Measurements from ENCODE around the gene GPC3. TPM values are rescaled to one million over a fixed set of nuclear protein-coding genes. Genes with fewer than 3 reads are reported as not detected.

GPC3 gene
- total RNA-seq, 2 donors from 2014 or later = 2.7 to 5.2 TPM

GRCh38 chrX:133648594-133648993, 336.8 kb downstream of the GPC3 start:
- WGBS = 60% methylated on average over 4 of the region's 4 CpGs
- Histone ChIP-seq H3K27me3 (replicated peaks; ENCODE audit: insufficient read depth) (no peaks in the 10 kb centered on the region), H3K4me3 (no peak overlapping the region), H3K27ac (no peak overlapping the region), H3K9me3 (no peaks in the 10 kb centered on the region), H3K36me3 (no peaks in the 10 kb centered on the region), H3K4me1 (replicated peaks) (no peaks in the 10 kb centered on the region)
- intact Hi-C loops (cut with DNase I) = no loop called here
- TF ChIP-seq POLR2AphosphoS5 (IDR thresholded peaks at IDR 0.05) (no peak), POLR2A (IDR thresholded peaks at IDR 0.05) (no peak)
- TF ChIP-seq, protein P1, sequence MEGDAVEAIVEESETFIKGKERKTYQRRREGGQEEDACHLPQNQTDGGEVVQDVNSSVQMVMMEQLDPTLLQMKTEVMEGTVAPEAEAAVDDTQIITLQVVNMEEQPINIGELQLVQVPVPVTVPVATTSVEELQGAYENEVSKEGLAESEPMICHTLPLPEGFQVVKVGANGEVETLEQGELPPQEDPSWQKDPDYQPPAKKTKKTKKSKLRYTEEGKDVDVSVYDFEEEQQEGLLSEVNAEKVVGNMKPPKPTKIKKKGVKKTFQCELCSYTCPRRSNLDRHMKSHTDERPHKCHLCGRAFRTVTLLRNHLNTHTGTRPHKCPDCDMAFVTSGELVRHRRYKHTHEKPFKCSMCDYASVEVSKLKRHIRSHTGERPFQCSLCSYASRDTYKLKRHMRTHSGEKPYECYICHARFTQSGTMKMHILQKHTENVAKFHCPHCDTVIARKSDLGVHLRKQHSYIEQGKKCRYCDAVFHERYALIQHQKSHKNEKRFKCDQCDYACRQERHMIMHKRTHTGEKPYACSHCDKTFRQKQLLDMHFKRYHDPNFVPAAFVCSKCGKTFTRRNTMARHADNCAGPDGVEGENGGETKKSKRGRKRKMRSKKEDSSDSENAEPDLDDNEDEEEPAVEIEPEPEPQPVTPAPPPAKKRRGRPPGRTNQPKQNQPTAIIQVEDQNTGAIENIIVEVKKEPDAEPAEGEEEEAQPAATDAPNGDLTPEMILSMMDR (IDR thresholded peaks at IDR 0.05) = no peak
- no peak for DNase-seq (ENCODE audit: low spot score)

DNA sequence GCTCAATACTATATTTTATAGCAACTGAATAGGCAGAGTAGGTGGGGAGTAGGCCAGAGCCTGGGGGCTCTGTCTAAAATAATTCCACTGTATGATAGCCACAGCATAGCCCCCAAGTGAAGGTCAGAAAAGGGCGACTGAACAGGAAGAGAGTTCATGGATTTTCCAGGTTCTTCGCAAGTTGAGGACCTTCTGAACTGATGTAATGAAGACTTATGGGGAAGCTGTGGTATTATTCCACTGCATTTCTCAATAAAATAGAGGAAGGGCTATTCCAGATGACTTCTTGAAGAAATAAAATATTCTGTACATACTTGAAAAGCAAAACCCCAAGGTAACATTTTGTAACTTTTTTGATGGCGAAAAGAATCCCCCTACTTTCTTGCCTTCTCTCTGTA, 338.7 kb downstream of the GPC3 start:
- H3K9me3 ChIP-seq = no peaks in the 10 kb centered on the region
- H3K27me3 ChIP-seq (replicated peaks; ENCODE audit: insufficient read depth) = no peaks in the 10 kb centered on the region

DNA sequence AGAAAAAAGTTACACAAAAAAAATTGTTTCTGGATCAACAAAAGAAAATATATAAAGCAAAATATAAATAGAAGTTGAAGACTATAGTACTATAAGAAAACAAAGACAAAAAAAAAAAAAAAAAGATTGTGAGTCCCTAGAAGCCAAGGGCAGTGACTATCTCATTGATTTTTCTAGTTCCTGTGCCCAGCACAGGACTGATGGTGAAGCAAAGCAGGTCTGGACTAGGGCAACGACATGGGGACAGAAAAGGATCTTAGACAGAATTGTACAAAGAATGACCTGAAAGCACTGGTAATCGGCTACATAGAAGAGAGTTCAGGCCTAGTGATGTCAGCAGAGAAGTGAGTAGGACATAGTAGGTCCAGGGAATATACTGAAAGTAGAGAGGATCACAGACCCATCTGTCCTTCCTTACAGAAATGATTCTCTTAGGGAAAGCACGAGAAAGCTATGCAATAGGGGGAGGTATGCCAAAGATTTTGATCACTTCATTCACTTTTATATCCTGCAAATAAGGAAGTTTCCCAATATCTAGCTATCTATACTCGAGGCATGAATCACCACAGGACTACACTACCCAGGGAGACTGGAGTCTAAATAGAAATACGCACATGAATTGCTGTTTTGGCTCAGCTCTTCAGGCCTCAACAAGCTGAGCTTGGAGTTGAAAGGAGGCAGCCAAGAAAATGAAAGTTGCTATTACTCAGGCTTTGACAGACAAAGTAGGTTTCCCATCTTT, 339.2 kb downstream of the GPC3 start:
- H3K27ac ChIP-seq = no peak overlapping the region
- H3K9me3 ChIP-seq = no peaks in the 10 kb centered on the region
- no peak for TF ChIP-seq POLR2AphosphoS5 (IDR thresholded peaks at IDR 0.05)
- TF ChIP-seq, protein P1 (IDR thresholded peaks at IDR 0.05) = no peak
- TF ChIP-seq POLR2A (IDR thresholded peaks at IDR 0.05) = no peak
- 37% methylated on average over 5 of the region's 5 CpGs for WGBS
- H3K4me3 ChIP-seq = no peak overlapping the region
- H3K36me3 ChIP-seq = no peaks in the 10 kb centered on the region
- H3K4me1 ChIP-seq (replicated peaks) = no peaks in the 10 kb centered on the region
- no peak for DNase-seq (ENCODE audit: low spot score)
- H3K27me3 ChIP-seq (replicated peaks; ENCODE audit: insufficient read depth) = no peaks in the 10 kb centered on the region
- intact Hi-C loops (cut with DNase I) = no loop called here

More for the DNA sequence above, 338.7 kb downstream of the GPC3 start:
- Histone ChIP-seq H3K4me1 (replicated peaks) (no peaks in the 10 kb centered on the region), H3K4me3 (no peak overlapping the region), H3K36me3 (no peaks in the 10 kb centered on the region), H3K27ac (no peak overlapping the region)
- 86% methylated on average over 3 of the region's 3 CpGs for WGBS
- DNase-seq (ENCODE audit: low spot score) = no peak
- intact Hi-C loops (cut with DNase I) = no loop called here
- TF ChIP-seq, protein P1 (IDR thresholded peaks at IDR 0.05) = no peak
- TF ChIP-seq POLR2A (IDR thresholded peaks at IDR 0.05) = no peak
- no peak for TF ChIP-seq POLR2AphosphoS5 (IDR thresholded peaks at IDR 0.05)

DNA sequence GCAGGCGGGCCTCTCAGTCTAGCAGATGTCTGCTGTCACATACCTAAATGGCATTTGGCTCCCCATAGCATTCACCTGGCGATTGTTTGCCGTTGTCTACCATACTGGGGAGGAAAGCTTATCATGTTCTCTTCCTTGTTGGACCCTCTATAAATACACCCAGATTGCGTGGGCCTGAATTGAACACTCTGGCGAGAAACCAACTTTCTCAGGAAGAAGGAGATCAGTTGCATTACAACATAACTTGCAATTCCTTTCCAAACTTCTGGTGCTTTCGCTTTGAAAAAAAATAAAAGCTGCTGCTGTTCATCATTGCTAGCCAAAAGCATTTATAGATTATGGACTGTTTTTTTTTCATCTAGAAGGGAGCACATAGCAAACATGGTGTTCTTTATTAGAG, 340.1 kb downstream of the GPC3 start:
- H3K27me3 ChIP-seq (replicated peaks; ENCODE audit: insufficient read depth) = no peaks in the 10 kb centered on the region
- no peak for DNase-seq (ENCODE audit: low spot score)
- H3K4me1 ChIP-seq (replicated peaks) = no peaks in the 10 kb centered on the region
- intact Hi-C loops (cut with DNase I) = no loop called here
- no peaks in the 10 kb centered on the region for H3K9me3 ChIP-seq
- H3K4me3 ChIP-seq = no peak overlapping the region
- 36% methylated on average over 6 of the region's 6 CpGs for WGBS
- no peak overlapping the region for H3K27ac ChIP-seq
- TF ChIP-seq POLR2AphosphoS5 (IDR thresholded peaks at IDR 0.05) (no peak), POLR2A (IDR thresholded peaks at IDR 0.05) (no peak)
- TF ChIP-seq, protein P1 (IDR thresholded peaks at IDR 0.05) = no peak
- H3K36me3 ChIP-seq = no peaks in the 10 kb centered on the region
